ENCODE results near the gene RAB17.

- no peak for TF ChIP-seq CTCF (IDR thresholded peaks at IDR 0.05 in 8 of 11, conservative IDR thresholded peaks at IDR 0.05 in 3 of 11)
- no peak for TF ChIP-seq POLR2AphosphoS5 (IDR thresholded peaks at IDR 0.05)
Measured at GRCh38 chr2:237538001-237538720, 52.4 kb downstream of the RAB17 start.

All from spleen (tissue), 7 donors.